ENCODE measurements around the gene ZNF280D.

Gene ZNF280D

DNA sequence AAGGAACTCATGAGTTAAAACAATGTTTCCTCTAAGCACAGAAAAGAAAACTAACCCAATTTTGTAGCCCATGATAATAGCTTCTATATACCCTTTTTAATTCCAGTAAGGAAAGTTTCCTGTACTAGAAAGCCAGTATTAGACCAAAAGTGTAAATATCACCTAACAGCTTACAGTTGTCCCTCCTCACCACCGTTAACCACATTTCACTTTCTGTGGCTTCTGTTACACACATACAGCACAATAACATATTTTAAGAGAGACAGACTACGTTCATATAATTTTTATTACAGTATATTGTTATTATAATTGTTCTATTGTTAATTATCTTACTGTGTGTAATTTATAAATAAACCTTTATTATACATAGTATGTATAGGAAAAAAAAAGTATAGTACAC lies 74.1 kb downstream of the ZNF280D start:
- no peak for TF ChIP-seq YY1 (IDR thresholded peaks at IDR 0.05; ENCODE audit: insufficient read depth, insufficient read length)
- no peak for TF ChIP-seq ZNF274 (IDR thresholded peaks at IDR 0.05; ENCODE audit: low read depth, low read length)
- TF ChIP-seq SUZ12 (IDR thresholded peaks at IDR 0.05; ENCODE audit: extremely low read depth, insufficient read depth, insufficient read length): no peak
- no peaks in the 10 kb centered on the region for H3K27me3 ChIP-seq (ENCODE audit: insufficient read depth, insufficient read length)
- no peak overlapping the region for H3K4me3 ChIP-seq (ENCODE audit: insufficient read length, low read depth)
- no peaks in the 10 kb centered on the region for H3K36me3 ChIP-seq (ENCODE audit: insufficient read depth, insufficient read length, low read length)
- H3K4me1 ChIP-seq (ENCODE audit: insufficient read depth, insufficient read length): no peaks in the 10 kb centered on the region
- no peaks in the 10 kb centered on the region for H3K9me3 ChIP-seq (ENCODE audit: insufficient read depth, low read length)
- DNase-seq (ENCODE audit: low read depth, low spot score): no peak
- H3K9ac ChIP-seq (ENCODE audit: insufficient read length, low read depth): no peak overlapping the region

- no peak overlapping the region for H3K4me3 ChIP-seq (ENCODE audit: insufficient read length, low read depth)
- H3K9ac ChIP-seq (ENCODE audit: insufficient read length, low read depth): no peak overlapping the region
- H3K9me3 ChIP-seq (ENCODE audit: insufficient read depth, low read length): no peaks in the 10 kb centered on the region
- no peak for DNase-seq (ENCODE audit: low read depth, low spot score)
- TF ChIP-seq ZNF274 (IDR thresholded peaks at IDR 0.05; ENCODE audit: low read depth, low read length) (no peak), YY1 (IDR thresholded peaks at IDR 0.05; ENCODE audit: insufficient read depth, insufficient read length) (no peak), SUZ12 (IDR thresholded peaks at IDR 0.05; ENCODE audit: extremely low read depth, insufficient read depth, insufficient read length) (no peak)
- no peaks in the 10 kb centered on the region for H3K36me3 ChIP-seq (ENCODE audit: insufficient read depth, insufficient read length, low read length)
- H3K4me1 ChIP-seq (ENCODE audit: insufficient read depth, insufficient read length): no peaks in the 10 kb centered on the region
- no peaks in the 10 kb centered on the region for H3K27me3 ChIP-seq (ENCODE audit: insufficient read depth, insufficient read length)
Observed at GRCh38 chr15:56654624-56655023, 78.7 kb downstream of the ZNF280D start.

DNA sequence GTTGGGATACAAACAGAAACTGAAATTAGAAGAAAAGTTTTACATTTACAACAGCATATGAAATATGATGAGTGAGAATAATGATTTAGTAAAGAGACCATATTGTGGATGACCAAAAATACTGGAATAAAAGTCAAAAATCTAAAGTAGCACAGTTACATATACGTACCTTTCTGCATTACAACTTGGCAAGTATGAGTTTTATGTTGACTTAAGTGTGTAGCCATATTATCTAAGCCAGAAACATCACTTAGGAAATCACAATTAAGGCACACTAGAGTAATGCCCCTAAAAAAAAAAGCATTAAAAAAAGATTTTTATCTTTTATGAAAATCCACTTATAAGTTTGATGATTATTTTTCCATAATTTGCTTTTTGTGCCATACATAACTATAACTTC lies 79.1 kb downstream of the ZNF280D start:
- Histone ChIP-seq H3K36me3 (ENCODE audit: insufficient read depth, insufficient read length, low read length) (no peaks in the 10 kb centered on the region), H3K4me1 (ENCODE audit: insufficient read depth, insufficient read length) (no peaks in the 10 kb centered on the region), H3K9ac (ENCODE audit: insufficient read length, low read depth) (no peak overlapping the region), H3K9me3 (ENCODE audit: insufficient read depth, low read length) (no peaks in the 10 kb centered on the region), H3K4me3 (ENCODE audit: insufficient read length, low read depth) (no peak overlapping the region), H3K27me3 (ENCODE audit: insufficient read depth, insufficient read length) (no peaks in the 10 kb centered on the region)
- TF ChIP-seq SUZ12 (IDR thresholded peaks at IDR 0.05; ENCODE audit: extremely low read depth, insufficient read depth, insufficient read length): no peak
- TF ChIP-seq YY1 (IDR thresholded peaks at IDR 0.05; ENCODE audit: insufficient read depth, insufficient read length): no peak
- no peak for TF ChIP-seq ZNF274 (IDR thresholded peaks at IDR 0.05; ENCODE audit: low read depth, low read length)
- no peak for DNase-seq (ENCODE audit: low read depth, low spot score)

GRCh38 chr15:56653787-56654186 lies 79.5 kb downstream of the ZNF280D start:
- TF ChIP-seq SUZ12 (IDR thresholded peaks at IDR 0.05; ENCODE audit: extremely low read depth, insufficient read depth, insufficient read length): no peak
- TF ChIP-seq YY1 (IDR thresholded peaks at IDR 0.05; ENCODE audit: insufficient read depth, insufficient read length): no peak
- TF ChIP-seq ZNF274 (IDR thresholded peaks at IDR 0.05; ENCODE audit: low read depth, low read length): no peak
- H3K4me3 ChIP-seq (ENCODE audit: insufficient read length, low read depth): no peak overlapping the region
- H3K9ac ChIP-seq (ENCODE audit: insufficient read length, low read depth): no peak overlapping the region
- H3K36me3 ChIP-seq (ENCODE audit: insufficient read depth, insufficient read length, low read length): no peaks in the 10 kb centered on the region
- H3K27me3 ChIP-seq (ENCODE audit: insufficient read depth, insufficient read length): no peaks in the 10 kb centered on the region
- H3K4me1 ChIP-seq (ENCODE audit: insufficient read depth, insufficient read length): no peaks in the 10 kb centered on the region
- no peaks in the 10 kb centered on the region for H3K9me3 ChIP-seq (ENCODE audit: insufficient read depth, low read length)
- DNase-seq (ENCODE audit: low read depth, low spot score): no peak

DNA sequence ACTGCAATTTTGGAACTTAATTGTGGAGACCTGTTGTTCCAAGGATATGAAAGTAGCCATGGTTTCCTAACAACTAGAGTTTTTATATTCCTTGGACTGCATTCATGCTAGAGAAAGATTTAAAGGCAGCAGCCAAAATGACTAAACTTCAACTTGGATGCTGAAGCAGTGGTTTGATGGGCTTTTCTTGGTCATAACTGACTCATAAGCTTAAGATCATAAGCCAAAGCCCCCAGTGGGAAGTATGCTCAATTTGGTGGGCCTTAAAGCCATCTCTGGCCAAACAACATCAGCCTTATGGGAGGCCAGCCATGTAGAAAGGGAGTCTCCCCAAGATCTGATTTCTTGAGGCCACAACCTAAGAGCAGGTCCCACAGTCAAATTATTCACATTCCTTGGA lies 80.2 kb downstream of the ZNF280D start:
- no peaks in the 10 kb centered on the region for H3K27me3 ChIP-seq (ENCODE audit: insufficient read depth, insufficient read length)
- no peaks in the 10 kb centered on the region for H3K9me3 ChIP-seq (ENCODE audit: insufficient read depth, low read length)
- TF ChIP-seq SUZ12 (IDR thresholded peaks at IDR 0.05; ENCODE audit: extremely low read depth, insufficient read depth, insufficient read length): no peak
- no peak for TF ChIP-seq ZNF274 (IDR thresholded peaks at IDR 0.05; ENCODE audit: low read depth, low read length)
- TF ChIP-seq YY1 (IDR thresholded peaks at IDR 0.05; ENCODE audit: insufficient read depth, insufficient read length): no peak
- no peaks in the 10 kb centered on the region for H3K4me1 ChIP-seq (ENCODE audit: insufficient read depth, insufficient read length)
- no peak overlapping the region for H3K4me3 ChIP-seq (ENCODE audit: insufficient read length, low read depth)
- no peak for DNase-seq (ENCODE audit: low read depth, low spot score)
- H3K36me3 ChIP-seq (ENCODE audit: insufficient read depth, insufficient read length, low read length): no peaks in the 10 kb centered on the region
- no peak overlapping the region for H3K9ac ChIP-seq (ENCODE audit: insufficient read length, low read depth)

DNA sequence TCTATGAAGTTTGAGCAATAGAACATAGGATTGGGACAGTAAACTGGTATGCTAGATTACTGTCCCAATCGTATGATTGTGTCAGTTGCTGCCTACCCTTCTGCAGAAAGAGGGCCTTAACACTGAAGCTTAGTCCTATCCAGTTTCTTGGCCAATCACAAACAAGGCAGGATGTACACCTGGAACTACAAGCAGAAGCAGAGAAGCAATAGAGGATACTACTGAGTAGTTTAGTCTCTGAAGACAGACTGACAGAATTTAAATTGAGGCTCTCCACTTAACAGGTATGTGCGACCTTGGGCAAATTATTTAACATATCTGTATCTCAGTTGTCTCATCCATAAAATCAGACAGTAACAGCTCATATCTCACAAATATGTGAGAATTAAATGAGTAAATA lies 85.0 kb downstream of the ZNF280D start:
- Histone ChIP-seq H3K9me3 (ENCODE audit: insufficient read depth, low read length) (no peaks in the 10 kb centered on the region), H3K36me3 (ENCODE audit: insufficient read depth, insufficient read length, low read length) (no peaks in the 10 kb centered on the region), H3K4me1 (ENCODE audit: insufficient read depth, insufficient read length) (no peaks in the 10 kb centered on the region), H3K27me3 (ENCODE audit: insufficient read depth, insufficient read length) (no peaks in the 10 kb centered on the region), H3K9ac (ENCODE audit: insufficient read length, low read depth) (no peak overlapping the region), H3K4me3 (ENCODE audit: insufficient read length, low read depth) (no peak overlapping the region)
- no peak for DNase-seq (ENCODE audit: low read depth, low spot score)
- TF ChIP-seq ZNF274 (IDR thresholded peaks at IDR 0.05; ENCODE audit: low read depth, low read length) (no peak), SUZ12 (IDR thresholded peaks at IDR 0.05; ENCODE audit: extremely low read depth, insufficient read depth, insufficient read length) (no peak), YY1 (IDR thresholded peaks at IDR 0.05; ENCODE audit: insufficient read depth, insufficient read length) (no peak)

DNA sequence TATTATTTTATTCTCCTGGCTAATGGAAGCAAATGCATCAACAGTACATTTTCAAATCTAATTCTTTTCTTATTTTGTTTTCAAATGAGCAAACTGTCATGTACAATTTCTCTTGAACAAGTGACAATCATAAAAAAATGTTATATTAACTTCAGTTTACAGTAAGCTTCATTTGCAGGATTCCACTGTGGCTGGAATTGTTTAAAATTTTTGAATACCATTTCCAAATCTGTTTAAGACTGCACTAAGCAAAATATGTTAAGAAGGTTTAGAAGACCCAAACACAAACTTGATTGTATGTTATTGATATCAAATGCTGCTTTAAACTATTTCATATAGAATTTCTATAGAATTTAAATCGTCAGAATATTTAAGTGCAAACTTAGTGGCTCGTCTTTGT lies 92.8 kb downstream of the ZNF280D start:
- no peak overlapping the region for H3K4me3 ChIP-seq (ENCODE audit: insufficient read length, low read depth)
- DNase-seq (ENCODE audit: low read depth, low spot score): no peak
- TF ChIP-seq SUZ12 (IDR thresholded peaks at IDR 0.05; ENCODE audit: extremely low read depth, insufficient read depth, insufficient read length): no peak
- no peak for TF ChIP-seq YY1 (IDR thresholded peaks at IDR 0.05; ENCODE audit: insufficient read depth, insufficient read length)
- no peak for TF ChIP-seq ZNF274 (IDR thresholded peaks at IDR 0.05; ENCODE audit: low read depth, low read length)
- no peaks in the 10 kb centered on the region for H3K27me3 ChIP-seq (ENCODE audit: insufficient read depth, insufficient read length)
- no peaks in the 10 kb centered on the region for H3K36me3 ChIP-seq (ENCODE audit: insufficient read depth, insufficient read length, low read length)
- H3K4me1 ChIP-seq (ENCODE audit: insufficient read depth, insufficient read length): no peaks in the 10 kb centered on the region
- H3K9ac ChIP-seq (ENCODE audit: insufficient read length, low read depth): no peak overlapping the region
- H3K9me3 ChIP-seq (ENCODE audit: insufficient read depth, low read length): no peaks in the 10 kb centered on the region

DNA sequence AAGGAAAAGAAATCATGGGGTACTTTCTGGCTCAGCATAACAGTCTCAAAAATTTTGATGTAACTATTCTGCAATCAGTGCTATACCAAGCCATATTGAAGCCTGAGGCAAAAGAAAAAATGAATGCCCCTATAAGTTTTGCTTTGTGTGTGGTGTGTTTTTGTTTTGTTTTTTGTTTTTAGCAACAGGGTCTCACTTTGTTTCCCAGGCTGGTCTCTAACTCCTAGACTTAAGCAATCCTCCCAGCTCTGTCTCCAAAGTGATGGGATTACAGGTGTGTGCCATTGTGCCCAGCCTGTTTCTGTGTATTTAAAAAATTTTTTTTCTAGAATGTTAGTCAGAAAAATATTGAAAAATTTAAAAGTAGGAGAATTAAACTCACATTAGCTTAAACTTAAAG lies 93.2 kb downstream of the ZNF280D start:
- TF ChIP-seq ZNF274 (IDR thresholded peaks at IDR 0.05; ENCODE audit: low read depth, low read length) (no peak), SUZ12 (IDR thresholded peaks at IDR 0.05; ENCODE audit: extremely low read depth, insufficient read depth, insufficient read length) (no peak), YY1 (IDR thresholded peaks at IDR 0.05; ENCODE audit: insufficient read depth, insufficient read length) (no peak)
- Histone ChIP-seq H3K4me1 (ENCODE audit: insufficient read depth, insufficient read length) (no peaks in the 10 kb centered on the region), H3K36me3 (ENCODE audit: insufficient read depth, insufficient read length, low read length) (no peaks in the 10 kb centered on the region)

More for the DNA sequence above, 93.2 kb downstream of the ZNF280D start:
- DNase-seq (ENCODE audit: low read depth, low spot score): no peak
- Histone ChIP-seq H3K9ac (ENCODE audit: insufficient read length, low read depth) (no peak overlapping the region), H3K27me3 (ENCODE audit: insufficient read depth, insufficient read length) (no peaks in the 10 kb centered on the region), H3K9me3 (ENCODE audit: insufficient read depth, low read length) (no peaks in the 10 kb centered on the region), H3K4me3 (ENCODE audit: insufficient read length, low read depth) (no peak overlapping the region)
